ENCODE results near the gene SEMA4D. TPM values are rescaled to one million over a fixed set of nuclear protein-coding genes. Genes with fewer than 3 reads are reported as not detected.

Gene SEMA4D
- total RNA-seq, 1 donor from 2014 or later, result 12.3 TPM

DNA sequence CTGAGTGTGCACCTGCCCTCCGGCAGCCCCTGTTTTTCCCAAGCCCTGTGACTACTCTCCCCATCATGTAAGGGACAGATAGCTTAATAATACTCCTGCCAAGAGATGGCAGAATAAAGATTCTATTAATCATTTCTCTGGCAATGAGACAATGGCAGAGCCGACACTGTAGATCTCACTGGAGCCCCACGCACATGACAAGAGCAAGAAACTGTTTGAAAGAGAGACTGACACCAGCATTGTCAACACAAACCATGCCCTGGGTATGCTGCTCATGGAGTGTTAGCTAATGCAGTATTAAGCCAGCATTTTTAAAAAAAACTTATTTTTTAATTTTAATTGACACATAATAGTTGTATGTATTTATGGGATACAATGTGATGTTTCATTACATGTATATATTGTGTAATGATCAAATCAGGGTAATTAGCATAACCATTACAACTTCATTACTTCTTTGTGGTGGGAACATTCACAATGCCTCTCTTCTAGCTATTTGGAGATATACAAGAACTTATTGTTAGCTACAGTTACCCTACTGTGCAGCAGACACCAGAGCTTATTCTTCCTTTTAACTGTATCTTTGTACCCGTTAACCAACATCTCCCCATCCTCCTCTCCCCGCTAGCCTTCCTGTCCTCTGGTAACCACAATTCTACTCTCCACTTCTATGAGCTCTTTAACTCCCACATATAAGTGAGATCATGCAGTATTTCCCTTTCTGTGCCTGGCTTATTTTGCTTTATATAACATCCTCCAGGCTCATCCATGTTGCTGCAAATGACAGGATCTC, 31.5 kb upstream of the SEMA4D start:
- TF ChIP-seq, protein P1, sequence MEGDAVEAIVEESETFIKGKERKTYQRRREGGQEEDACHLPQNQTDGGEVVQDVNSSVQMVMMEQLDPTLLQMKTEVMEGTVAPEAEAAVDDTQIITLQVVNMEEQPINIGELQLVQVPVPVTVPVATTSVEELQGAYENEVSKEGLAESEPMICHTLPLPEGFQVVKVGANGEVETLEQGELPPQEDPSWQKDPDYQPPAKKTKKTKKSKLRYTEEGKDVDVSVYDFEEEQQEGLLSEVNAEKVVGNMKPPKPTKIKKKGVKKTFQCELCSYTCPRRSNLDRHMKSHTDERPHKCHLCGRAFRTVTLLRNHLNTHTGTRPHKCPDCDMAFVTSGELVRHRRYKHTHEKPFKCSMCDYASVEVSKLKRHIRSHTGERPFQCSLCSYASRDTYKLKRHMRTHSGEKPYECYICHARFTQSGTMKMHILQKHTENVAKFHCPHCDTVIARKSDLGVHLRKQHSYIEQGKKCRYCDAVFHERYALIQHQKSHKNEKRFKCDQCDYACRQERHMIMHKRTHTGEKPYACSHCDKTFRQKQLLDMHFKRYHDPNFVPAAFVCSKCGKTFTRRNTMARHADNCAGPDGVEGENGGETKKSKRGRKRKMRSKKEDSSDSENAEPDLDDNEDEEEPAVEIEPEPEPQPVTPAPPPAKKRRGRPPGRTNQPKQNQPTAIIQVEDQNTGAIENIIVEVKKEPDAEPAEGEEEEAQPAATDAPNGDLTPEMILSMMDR (conservative IDR thresholded peaks at IDR 0.05; ENCODE audit: low read depth, low read length), result no peak
- no peak for DNase-seq (ENCODE audit: low read depth)
- H3K4me3 ChIP-seq (ENCODE audit: low read depth, low read length), result no peak overlapping the region

DNA sequence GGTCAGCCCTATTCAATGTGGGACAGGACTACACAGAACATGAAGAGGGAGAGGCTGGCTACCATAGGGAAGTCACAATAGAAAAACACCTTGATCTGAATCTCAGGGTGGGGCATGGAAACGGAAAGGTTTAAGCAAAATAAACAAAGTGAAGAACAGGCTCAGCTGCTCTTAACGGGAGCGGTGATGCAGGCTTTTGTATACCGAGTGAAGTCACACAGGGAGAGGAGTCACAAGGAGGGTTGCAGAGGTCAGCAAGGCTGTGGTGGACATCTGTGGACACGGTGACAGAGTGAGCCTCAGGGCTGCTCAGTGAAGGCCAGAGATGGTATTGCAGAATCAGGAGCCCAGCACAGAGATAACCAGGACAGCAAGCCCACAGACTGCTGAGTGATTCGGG, 30.6 kb upstream of the SEMA4D start:
- H3K4me3 ChIP-seq (ENCODE audit: low read depth, low read length), result no peak overlapping the region
- TF ChIP-seq, protein P1 (conservative IDR thresholded peaks at IDR 0.05; ENCODE audit: low read depth, low read length), result no peak
- DNase-seq (ENCODE audit: low read depth), result no peak

DNA sequence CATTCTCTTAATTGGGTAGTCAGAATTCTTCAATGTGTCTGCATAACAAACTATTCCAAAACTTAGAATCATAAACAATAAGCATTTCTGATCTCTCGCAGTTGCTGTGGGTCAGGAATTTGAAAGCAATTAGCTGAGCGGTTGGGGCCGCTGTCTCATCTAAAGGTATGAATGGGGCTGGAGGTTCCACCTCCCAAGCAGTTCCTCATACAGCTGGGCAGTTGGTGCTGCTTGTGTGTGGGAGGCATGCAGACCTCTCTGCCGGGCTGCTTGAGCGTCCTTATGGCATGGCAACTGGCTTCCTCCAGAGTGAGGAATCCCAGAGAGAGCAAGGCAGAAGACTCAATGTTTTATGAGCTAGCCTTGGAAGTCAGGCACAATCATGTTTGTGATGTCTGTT, 30.2 kb upstream of the SEMA4D start:
- TF ChIP-seq, protein P1 (conservative IDR thresholded peaks at IDR 0.05; ENCODE audit: low read depth, low read length), result no peak
- no peak overlapping the region for H3K4me3 ChIP-seq (ENCODE audit: low read depth, low read length)
- no peak for DNase-seq (ENCODE audit: low read depth)

DNA sequence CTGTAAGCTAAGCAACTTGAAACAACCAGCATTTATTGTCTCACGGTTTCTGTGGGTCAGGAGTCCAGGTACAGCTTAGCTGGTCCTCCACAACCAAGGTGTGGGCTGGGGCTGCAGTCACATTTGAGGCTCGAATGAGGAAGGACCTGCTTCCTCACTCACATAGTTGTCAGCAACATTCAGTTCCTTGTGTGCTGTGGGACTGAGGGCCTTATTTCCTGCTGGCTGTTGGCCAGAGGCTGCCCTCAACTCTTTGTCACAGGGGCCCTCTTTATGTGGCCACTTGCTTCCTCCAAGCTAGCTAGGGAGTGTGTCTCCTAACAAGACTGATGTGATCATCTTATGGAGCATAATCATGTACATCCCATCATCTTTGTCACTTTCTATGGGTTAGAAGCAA, 29.2 kb upstream of the SEMA4D start:
- TF ChIP-seq, protein P1 (conservative IDR thresholded peaks at IDR 0.05; ENCODE audit: low read depth, low read length), result no peak
- no peak for DNase-seq (ENCODE audit: low read depth)
- no peak overlapping the region for H3K4me3 ChIP-seq (ENCODE audit: low read depth, low read length)

DNA sequence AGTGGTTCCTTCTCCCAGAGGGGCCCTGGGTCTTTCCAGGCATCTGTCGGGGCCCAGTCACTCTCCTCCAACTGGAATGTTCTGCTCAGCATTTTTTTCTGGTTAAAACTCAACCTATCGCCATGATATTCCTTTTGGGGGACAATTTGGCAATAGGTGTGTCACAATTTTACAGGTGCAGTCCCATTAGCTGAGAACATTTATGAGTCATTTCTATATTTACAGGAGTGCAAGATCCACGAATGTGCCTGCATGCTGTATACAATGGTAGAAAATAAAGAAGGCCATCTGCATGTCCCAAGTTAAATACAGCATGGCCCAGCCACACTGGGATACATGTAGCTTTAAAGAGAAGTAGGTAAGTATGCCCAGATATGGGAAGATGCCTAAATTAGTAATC, 28.8 kb upstream of the SEMA4D start:
- no peak overlapping the region for H3K4me3 ChIP-seq (ENCODE audit: low read depth, low read length)
- DNase-seq (ENCODE audit: low read depth), result no peak
- TF ChIP-seq, protein P1 (conservative IDR thresholded peaks at IDR 0.05; ENCODE audit: low read depth, low read length), result no peak

DNA sequence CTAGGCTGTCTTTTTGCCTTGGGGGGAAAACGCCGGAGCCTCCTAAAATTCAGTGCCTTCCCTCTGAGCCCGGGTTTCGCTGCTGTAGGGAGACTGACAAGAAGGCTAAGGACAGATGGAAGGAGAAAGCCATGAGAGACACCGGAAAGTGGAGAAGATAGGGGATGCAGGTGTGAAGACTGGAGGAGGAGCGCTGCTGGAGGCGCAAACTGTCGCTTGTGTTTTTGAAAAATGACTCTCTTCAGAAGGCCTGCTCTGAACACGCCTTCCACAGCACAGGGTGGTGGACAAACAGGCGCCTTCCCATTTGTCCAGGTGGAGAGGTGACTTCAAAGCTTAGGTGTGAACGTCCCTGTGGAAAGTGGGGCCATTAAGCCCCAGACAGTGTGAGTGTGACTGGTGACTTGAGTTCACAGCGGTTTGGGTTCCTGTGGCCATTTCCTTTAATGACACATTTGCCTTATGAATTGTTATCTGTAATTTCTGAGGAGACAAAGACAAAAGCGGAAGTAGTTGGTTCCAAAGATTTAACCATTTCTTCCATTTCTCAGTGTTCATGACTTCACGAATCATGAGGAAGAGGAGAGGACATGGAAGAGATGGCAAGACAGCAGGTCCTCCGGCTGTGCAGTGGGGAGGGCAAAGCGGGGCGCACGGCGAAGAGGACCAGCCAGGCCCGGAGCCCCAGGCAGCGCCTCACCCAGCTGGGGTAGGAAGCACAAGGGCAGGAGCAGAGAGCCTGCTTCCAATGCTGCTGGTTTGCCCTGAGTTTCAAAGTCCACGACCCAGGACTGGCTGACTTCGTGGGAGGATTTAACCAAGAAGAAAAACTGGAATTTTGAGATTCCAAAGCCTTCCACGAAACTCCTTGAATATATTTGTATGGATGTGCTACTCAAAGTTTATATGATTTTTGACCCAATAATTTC, 27.8 kb upstream of the SEMA4D start:
- DNase-seq (ENCODE audit: low read depth), result no peak
- no peak overlapping the region for H3K4me3 ChIP-seq (ENCODE audit: low read depth, low read length)
- TF ChIP-seq, protein P1 (conservative IDR thresholded peaks at IDR 0.05; ENCODE audit: low read depth, low read length), result no peak

All from epithelial cell of proximal tubule (primary cell).